ENCODE data around the gene SIM1.
"Not testable (repeated sequence)": the region's sequence is repeated elsewhere in the genome, so short reads cannot be mapped to it uniquely, and the experiment has no call there.

SIM1 gene

DNA sequence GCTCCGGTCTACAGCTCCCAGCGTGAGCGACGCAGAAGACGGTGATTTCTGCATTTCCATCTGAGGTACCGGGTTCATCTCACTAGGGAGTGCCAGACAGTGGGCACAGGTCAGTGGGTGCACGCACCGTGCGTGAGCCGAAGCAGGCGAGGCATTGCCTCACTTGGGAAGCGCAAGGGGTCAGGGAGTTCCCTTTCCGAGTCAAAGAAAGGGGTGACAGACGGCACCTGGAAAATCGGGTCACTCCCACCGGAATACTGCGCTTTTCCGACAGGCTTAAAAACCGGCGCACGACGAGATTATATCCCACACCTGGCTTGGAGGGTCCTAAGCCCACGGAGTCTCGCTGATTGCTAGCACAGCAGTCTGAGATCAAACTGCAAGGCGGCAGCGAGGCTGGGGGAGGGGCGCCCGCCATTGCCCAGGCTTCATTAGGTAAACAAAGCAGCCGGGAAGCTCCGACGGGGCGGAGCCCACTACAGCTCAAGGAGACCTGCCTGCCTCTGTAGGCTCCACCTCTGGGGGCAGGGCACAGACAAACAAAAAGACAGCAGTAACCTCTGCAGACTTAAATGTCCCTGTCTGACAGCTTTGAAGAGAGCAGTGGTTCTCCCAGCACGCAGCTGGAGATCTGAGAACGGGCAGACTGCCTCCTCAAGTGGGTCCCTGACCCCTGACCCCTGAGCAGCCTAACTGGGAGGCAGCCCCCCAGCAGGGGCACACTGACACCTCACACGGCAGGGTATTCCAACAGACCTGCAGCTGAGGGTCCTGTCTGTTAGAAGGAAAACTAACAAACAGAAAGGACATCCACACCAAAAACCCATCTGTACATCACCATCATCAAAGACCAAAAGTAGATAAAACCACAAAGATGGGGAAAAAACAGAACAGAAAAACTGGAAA is 109.7 kb downstream of the SIM1 start:
- not testable (repeated sequence) for DNase-seq (ENCODE audit: low read depth in 2 of 2)

DNA sequence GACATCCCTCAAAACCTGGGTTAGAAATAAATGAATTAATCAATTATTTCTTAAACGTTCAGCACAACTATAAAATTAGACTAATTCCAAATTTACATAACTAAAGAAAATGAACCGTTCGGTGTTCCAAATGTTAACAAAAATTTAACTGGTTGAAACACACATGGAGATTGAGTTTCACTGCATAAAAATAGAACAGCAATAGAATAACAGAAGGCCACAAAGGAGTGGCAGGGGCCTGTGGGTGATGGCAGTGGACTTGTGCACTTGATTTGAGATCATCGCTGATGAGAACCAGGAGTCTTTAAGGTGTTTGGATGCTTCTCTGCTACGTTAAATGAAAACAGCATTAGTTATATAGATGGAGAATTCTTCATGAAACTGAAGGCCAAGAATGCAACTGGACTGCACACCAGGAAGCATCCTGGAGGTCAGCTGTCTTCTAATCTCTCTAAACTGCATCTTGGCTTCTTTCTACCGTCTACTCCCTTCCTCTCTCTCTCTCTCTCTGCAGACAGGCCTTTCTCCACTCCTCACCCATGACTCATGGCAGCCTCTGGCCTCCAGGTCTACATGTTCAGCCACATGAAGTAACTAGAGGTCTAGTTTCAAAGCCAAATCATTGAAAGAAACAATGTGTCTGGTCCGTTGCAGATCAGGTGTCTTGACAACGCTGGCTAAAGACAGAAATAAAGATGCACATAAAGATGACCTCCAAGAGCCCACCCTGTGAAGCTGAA is 111.3 kb downstream of the SIM1 start:
- no peak for DNase-seq (ENCODE audit: low read depth in 2 of 2)

DNA sequence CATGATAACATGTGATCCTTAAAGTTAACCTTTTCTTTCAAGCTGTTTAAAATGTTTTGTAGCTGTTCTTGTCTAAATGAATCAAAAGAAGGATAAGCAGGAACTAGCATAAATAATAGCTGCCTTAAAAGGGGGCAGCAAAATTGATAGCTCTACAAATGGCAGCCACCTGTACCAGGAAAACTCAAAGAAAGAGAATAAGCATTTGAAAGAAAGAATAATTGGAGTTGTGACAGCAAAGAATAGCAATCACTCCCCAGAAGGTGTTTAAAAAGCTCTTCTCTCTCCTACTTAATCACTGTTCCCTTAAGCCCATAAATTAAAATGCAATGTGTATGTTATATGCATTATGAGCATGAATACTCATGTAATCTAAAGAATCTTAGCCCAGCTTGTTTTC is 114.6 kb downstream of the SIM1 start:
- DNase-seq (ENCODE audit: low read depth in 2 of 2): no peak

GRCh38 chr6:100349366-100349765 is 115.4 kb downstream of the SIM1 start:
- no peak for DNase-seq (ENCODE audit: low read depth in 2 of 2)

- no peak for DNase-seq (ENCODE audit: low read depth in 2 of 2)
These were observed 116.7 kb downstream of the SIM1 start for GRCh38 chr6:100347901-100348550.

DNA sequence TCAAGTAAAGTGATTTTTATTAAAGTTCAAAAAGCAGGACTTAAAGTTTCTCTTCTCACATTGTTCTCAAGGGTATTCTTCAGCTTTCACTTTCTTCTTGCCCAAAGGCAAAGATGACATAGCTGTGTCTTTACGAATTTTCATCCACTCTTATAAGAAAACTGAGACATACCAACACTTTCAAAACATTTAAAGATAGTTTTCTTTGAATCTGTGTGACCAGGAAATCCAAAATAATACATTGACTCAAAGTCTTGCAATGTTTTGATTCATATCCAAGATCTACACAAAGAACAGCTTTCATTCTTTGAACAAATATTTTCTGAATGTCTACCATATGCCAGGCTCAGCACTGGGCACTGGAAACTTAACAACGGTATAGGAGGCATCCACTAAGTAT is 117.9 kb downstream of the SIM1 start:
- DNase-seq (ENCODE audit: low read depth in 2 of 2): no peak

DNA sequence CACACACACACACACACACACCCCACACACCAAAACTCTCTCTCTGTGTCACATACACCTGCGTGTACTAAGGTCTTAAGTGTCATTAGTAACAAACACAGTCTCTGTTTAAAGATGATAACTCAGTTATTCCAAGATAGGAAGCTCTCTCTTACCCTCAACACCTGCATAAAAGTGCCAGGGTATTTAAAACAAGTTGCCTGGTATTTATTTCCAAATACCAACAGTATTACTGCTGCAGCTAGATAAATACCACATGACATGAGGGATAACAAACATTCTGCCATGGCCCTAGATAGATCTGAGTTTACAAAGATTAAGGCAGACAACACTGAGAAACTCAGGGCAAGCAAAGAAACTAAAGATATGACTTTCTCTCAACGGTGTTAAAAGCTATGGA is 118.5 kb downstream of the SIM1 start:
- DNase-seq (ENCODE audit: low read depth in 2 of 2): no peak

- no peak for DNase-seq (ENCODE audit: low read depth in 2 of 2)
These were observed 120.0 kb downstream of the SIM1 start for GRCh38 chr6:100344761-100345160.

GRCh38 chr6:100344321-100344720 is 120.4 kb downstream of the SIM1 start:
- DNase-seq (ENCODE audit: low read depth in 2 of 2): no peak

DNA sequence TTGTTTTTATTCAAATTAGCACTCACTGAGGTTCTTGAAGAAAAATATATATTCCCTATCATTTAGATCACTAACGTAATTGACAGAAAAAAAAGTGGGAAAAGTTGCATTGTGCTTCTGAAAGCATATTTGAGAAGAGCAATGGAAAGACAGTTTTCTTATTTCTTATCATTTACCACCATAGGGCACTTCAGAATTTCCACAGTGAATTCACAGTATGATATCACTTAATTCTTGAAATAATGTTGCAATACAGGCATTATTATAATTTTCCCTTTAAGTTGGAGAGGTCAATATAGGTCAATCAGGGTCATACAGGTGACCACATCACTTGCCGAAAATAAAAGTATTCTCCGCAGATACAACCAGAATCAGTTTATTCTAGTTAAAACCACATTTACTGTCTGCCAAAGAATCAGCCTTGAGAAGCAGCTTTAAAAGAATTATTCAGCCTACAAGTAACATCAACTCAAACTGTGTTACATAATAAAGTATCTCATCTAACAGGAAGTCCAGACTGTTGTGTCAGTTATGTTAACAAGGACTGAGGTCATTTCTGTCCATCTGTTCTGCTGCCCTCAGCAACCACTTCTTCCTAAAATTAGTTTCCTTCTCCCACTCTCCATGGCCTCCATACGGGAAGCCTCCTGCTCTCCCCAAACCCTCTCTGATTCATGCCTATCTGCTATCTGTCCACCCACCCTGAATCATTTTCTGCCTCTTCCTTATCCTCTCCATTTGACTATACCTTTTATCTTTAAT is 121.2 kb downstream of the SIM1 start:
- no peak for DNase-seq (ENCODE audit: low read depth in 2 of 2)

DNA sequence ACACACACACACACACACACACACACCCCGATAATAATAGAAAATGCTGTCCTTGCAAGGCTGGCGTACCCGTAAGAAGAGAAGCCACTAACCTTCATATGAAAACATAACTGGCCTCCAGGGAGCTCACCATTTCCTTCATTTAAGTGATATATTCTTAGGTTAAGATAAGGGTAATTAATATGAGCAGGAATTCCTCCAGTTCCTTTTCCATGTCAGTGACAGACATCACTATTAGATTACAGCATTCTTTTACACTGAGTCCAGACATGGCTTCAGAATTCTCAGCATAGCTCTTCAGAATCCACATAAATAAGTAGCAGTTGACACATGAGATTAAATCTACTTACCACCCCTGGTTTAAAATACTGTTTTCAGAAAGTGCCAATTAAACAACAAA is 121.9 kb downstream of the SIM1 start:
- DNase-seq (ENCODE audit: low read depth in 2 of 2): no peak

DNA sequence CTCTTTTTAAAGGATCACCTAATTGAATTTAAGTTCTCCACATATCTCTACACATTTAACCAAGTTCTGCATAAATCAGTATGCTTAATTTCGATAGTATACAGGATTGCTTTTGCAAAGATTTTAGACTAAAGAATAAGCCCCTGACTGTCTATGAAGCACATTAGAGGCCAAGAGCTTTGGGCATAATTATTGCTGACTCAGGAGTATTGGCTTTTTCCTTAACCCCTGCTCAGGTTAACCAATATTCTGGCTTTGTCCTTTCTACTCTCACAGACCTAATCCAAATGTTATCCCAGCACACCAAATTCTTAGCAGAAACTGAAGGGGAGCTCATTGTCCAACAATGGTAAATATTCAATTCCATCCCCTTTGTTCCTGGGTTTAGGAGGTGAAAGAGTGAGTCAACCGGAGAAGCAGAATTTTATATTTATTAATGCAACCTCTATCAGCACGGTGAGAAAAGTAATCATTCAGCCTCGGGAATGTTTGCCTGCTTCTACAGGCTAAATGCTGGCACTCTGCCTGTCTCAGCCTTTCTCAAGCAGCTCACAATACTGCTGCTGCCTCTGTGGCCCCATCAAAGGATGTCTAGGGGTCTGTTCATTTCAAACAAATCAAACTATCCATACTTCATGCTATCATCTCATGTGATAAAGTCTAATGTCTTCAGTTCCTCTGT is 125.0 kb downstream of the SIM1 start:
- no peak for DNase-seq (ENCODE audit: low read depth in 2 of 2)

DNA sequence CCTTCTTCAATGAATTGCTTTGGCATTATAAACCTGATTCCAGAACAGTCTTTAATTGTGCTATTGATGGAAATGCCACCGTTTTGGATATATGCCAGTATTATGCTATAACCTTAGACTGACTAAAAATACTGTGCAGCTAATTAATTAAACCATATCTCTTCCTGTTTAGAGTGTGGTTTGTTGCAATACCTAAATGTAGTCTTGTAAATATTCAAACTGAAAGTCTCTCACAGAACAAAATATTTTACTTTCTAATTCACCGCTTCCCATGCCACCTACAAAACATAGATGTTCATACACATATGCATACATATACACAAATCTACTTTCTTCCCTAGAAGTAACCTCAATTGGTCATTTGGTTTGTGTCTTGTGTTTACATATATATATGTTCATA is 126.6 kb downstream of the SIM1 start:
- DNase-seq (ENCODE audit: low read depth in 2 of 2): no peak

DNA sequence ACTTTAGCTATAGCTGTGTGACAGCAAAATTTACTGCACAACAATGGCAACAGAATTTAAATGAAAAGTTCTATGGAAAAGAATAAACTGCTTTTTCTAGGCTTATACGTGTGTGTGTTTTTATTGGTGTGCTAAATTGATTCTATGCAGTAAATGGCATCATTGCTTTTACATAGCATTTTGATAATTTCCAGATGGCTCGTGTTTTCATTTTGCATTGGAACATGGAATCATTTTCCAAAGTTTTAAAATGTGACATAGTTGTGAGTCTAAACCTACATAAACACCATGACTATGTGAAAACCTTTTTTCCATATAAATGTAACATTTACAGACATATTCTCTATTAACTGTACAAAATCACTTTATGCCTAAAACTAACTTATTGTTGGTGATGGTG is 127.8 kb downstream of the SIM1 start:
- no peak for DNase-seq (ENCODE audit: low read depth in 2 of 2)

- no peak for DNase-seq (ENCODE audit: low read depth in 2 of 2)
These were observed 128.7 kb downstream of the SIM1 start for GRCh38 chr6:100335991-100336390.
